Fibroblast of peridontal ligament (primary cell): Measurements from ENCODE around the gene PACRG.
A peak's percentile ranks its signal among the peaks of the same experiment; 100 is the strongest.

Source experiments
- DNase-seq: peaks from one replicate; pipeline ENCODE4 v3.0.0-alpha.2; 2010; ENCODE audit errors: extremely low read depth

PACRG gene

DNA sequence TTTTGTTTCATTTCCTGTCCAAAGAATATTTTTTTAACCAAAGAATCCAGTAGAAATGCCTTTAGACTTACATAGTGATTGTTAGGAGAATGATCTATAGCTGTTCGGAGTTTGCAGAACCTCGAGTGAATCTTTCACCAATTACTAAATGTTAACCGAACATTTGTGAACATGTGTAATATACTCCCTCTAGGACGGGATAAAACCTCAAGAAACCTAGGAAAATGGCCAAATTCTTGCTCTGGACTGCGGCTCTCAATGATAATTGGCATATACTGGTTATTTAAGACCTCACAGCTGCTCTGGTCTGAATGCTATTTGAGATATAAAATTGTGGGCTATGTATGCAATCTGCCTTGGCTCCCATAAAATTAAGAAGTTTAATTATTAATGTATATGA is 137.1 kb downstream of the PACRG start:
- DNase-seq, result no peak

DNA sequence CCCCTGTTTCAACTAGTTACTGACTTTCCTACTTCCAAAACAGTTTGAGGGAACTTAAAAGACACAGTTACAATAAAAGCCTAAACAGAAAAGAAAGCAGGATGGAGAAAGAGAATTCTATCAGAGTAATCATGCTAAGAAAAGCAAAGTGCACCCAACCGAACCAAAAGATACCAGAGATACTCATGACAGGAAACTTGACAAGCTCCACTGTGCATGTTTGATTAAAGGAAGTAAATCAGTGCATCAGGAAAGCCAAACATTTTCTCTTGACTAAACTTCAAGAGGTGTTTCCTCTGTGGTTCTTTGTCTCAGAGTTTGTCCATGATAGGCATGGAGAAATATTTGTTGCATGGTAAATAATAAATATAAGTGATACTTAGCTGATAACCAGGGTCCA is 138.9 kb downstream of the PACRG start:
- no peak for DNase-seq

DNA sequence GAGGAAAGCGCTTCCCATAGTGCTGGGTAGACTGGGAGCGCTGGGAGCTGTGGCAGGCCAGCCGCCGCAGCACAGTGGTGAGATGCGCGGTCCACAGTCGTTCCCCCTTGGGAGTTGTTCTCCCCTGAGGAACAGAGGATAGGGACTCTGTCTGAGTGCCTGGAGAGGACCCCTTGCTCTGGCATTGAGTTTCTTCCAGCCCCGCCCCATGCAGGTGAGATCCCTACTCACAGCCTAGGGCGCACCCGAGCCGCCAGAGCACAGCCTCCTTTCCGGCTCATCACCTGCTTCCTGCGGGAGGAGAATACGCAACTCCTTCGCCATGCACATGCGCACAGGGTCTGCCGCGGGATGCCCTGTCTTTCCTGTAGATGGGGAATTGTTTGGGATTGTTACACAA is 140.6 kb downstream of the PACRG start:
- no peak for DNase-seq

DNA sequence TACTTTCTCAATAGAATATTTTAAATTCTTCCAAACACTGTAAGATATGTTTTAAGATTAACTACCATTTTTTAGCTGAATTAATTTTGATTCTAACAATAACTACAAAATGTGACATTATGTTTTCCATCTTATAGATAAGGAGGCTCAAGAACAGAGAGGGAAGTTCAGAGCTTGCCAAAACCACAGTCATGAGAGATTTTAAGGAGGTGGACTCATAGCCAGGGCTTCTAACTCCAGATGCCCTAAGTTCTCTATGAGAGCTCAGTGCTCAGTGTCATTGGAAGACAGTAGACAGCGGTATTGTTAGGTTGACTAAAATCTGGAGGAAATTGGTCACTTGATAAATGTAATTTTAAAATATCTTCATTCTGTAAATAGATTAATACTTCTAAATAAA is 144.2 kb downstream of the PACRG start:
- no peak for DNase-seq

DNA sequence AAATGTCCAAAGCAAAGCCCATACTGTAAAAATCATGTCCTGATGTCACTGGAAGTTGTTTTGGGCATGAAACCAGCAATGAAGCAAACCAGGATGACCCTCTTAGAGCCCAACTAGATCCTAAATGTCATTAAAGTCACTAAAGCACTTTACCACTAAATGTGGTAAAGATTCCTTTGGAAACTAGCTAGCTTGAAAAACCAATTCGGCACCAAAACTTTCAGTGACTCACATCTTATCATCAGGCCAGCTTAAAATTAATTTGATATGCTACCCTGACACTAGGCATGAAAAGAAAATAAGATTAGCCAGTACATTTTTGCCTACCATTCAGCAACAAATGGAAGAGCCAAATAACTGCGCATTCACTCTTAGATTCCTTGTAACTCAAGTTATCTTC is 145.8 kb downstream of the PACRG start:
- no peak for DNase-seq

DNA sequence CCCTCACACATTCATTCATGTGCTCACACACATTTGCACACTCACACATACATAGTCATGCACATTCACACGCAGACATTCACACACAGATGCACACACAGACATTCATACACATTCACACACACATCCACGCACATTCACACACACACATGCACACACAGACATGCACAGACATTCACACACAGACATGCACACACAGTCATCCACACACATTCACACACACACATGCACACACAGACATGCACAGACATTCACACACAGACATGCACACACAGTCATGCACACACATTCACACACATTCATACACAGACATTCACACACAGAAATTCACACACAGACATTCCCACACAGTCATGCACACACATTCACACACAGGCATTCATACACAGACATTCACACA is 147.3 kb downstream of the PACRG start:
- DNase-seq, result no peak

DNA sequence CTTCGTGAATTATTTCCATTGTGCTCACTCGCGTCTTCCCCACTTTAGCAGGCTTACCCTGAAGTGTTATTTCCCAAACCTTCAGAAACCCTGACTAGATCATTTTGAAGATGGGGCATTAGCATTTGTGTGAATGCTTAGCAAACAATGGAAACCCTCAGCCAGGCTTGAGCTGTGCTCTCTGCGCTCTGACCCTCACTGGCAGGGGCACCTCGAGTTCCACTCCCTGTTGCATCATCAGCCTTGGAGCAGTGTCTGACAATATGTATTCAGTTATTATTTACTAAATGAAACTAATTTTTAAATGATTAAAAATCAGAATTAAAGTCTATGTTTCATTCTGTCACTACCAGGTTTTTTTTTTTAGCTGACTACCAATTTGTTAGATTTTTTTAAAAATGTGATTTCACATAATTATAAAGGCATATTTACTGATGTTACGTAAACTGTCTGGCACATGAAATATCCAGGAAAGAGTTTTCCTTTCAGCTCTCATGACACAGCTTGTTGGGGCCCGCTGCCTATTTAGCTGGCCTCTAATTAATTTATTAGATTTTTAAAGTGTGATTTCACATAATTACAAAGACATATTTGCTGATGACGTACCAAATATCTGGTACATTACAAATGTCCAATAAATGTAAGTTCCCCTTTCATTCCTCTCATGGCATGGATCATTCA is 155.2 kb downstream of the PACRG start:
- no peak for DNase-seq

DNA sequence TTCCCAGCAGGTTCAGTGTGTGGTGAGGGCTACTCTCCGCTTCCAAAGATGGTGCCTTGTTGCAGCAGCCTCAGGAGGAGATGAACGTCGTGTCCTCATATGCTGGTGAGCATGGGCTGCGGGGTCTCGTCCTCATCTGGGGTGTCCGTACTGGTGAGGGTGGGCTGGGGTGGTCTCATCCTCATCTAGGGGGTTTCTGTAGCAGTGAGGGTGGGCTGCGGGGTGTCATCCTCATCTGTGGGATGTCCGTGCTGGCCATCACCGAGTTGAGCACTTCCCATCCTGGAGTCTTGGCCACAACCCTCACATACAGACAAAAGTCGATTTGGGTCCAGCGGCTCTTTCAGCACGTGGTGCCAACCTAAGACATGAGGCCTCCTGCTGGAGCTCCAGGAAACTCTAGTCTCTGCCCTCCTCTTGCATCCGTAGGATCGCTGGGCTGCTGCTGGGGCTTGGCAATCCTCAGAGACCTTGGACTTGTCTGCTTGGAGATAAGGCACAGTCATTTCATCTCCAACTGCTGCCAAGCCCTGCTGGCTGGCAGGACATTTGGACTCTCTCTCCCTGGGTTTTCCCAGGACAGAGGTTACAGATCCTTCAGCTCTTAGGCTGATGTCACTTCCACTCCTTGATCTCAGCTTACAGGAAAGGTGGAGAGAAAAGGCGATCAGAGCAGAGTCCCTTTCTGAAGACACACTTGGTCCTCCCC is 160.4 kb downstream of the PACRG start:
- no peak for DNase-seq

DNA sequence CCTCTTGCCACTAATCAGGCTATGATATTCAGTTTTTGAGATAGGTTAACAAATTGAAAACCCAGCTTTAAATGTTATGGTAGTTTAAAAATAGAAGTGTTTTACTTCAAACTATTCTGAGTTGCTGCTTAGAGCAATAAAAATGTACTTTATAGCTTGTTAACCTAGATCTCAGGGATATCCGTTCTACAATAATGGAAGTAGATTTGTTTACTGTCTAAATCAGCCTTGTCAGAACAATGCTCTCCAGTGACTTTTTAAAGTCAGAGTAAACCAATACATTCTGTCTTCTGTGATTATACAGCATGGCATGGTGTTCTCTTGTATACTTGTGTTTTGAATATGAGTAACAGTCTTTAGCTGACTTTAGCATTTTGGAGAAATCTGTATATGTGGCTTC is 161.5 kb downstream of the PACRG start:
- no peak for DNase-seq

DNA sequence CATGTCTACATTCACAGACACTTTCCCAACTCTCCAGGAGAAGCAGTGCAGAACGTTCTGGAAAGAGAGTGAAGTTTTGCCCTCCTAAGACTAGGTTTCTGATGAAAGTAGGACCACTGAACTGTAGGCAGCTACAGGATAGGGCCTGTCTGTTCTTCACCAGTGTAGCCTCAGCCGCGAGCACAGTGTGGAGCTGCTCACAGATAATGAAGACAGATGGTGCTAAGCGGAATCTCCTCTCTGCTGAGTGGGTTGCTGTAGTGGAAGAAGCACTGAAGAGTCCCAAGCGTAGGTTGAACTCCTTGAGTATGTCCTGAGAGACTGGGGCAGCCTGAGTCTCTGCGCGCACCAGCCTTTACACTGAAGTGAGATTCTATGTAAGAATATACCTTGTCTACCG is 170.2 kb downstream of the PACRG start:
- DNase-seq, result no peak

DNA sequence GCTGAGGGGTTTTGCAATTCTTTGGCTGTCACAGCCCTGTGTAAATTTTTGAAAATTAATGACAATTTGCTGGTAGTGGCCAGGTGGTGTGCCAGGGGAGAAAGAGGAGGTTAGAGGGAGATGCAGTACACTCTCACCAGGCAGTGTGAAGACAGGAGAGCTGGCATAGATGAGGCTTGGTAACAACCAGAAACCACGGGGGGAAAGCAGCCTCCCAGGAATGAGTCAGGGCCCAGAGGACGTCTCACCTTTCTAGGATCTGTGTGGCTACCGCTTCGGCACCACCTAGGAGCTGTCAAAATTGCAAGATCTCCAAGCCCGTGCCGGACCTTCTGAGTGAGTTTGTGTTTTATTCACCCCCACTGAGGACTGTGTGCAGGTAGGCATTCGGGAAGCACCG is 171.4 kb downstream of the PACRG start:
- no peak for DNase-seq

DNA sequence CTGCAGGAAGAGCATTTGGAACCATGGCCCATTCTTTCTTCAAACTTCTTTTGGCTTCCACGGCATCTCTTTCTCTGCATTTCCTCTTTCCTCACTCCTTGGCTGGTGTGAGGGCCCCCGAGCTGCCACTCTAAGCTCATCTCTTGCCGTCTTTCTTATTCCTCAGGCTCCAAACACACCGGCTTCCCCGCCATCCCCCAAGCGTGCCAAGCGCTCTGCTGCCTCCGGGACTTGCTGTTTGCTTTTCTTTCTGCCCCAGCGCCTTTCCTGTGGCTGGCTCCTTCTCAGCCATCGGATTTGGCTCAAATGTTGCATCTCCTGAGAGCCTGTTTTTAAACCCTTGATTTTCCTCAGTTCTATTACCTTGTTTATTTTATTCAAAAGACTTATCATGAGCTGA is 172.7 kb downstream of the PACRG start:
- DNase-seq, result no peak

DNA sequence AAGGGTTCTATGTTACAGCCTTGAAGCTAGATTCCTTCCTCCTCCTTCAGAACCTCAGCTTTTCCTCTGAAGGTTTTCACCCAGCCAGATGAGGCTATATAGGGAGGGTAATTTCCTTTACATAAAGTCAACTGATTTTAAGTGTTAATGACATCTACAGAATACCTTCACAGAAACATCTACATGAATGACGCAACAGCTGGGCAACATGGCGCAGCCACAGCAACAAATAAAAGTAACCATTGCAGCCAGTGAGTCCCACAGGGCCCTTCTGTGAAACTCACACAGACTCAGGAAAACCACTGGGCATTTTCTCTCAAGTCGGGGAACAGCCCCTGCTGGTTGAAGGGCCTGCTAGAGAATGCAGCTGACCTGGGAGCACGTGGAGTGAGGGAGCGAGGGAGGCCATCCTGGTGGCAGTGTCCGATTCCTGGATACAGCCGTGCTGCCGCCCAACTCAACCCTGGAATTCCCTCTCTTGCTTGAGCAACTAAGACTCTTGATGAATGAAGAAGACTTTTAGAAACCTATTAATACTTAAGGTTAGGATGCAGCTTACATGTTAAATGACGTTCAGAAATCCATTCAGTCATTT is 176.4 kb downstream of the PACRG start:
- DNase-seq, result no peak

DNA sequence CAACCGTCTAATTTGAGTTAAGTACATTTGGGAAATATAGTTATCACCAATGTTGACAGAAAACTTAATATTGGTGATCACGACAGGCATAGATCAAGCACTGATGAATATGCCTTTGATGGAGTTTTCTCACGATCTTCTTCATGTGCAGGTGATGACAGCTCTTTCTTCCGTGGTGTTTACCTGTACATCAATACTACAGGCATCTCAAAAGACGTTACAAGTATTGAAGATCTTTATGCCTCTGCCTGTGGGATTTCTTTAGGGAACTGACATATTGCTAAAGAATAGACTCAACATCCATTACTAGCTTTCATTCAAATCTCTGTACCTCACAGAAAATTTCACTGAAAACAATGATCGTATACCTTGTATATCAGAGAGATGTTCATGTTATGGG is 178.7 kb downstream of the PACRG start:
- DNase-seq, result no peak

DNA sequence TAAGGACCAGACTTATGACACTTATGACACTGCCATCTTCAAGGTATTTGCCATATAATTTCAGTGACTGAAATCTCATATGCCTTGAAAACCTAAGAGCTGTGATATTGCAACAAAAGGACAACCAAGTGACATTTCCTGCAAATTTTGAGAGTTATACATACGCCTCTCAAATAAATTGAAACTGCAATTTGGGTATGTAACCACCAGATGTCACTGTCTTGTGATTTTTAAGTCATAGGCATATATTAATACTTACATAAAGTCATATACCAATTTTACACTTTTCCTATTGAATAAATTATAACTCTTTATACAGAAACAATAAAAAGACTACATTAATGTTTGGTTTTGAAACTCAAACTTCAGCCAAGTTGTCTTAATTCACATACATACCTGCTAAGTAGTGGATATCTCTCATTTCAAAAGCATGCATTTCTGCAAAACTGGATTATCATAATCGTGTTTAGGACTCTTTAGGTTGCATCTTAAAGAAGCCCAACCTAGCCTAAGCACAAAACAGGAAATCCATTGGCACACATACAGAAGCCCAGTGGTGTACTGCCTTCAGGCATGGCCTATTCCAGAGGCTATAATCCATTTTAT is 180.2 kb downstream of the PACRG start:
- peak; percentile 50 for DNase-seq

DNA sequence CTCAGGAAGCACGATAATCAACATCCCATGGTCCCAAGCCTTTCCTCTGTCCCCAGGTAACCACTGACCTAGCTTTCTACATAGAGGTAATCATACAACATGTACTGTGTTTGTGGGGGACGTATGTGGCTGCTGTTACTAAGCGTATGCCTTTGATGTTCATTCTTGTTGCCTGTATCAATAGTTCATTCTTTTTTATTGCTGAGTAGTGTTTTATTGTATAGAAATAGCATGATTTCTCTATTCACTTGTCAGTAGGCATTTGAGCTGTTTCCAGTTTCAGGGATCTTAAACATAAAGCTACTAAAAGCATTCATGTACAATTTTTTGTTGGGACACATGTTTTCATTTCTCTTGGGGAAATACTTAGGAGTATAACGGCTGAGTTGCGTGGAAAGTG is 185.4 kb downstream of the PACRG start:
- no peak for DNase-seq

DNA sequence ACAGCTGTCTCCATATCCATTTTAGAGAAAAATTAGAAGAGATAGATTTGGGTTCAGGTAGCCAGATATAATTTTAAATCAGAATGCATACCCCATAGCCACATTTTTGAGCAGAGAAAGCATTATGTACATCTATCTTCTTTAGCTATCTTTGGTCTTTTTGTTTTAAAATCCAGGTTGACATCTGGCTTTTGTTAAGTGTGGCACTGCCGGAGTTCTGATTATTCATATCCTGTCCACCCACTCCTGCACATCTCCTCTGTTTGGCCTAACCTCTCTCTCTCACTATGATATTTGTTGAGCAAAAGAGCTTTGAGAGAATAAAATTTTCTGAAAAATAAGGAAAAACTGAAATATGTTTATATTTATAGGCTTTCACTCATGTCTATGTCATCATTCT is 189.7 kb downstream of the PACRG start:
- DNase-seq, result peak; percentile 14

DNA sequence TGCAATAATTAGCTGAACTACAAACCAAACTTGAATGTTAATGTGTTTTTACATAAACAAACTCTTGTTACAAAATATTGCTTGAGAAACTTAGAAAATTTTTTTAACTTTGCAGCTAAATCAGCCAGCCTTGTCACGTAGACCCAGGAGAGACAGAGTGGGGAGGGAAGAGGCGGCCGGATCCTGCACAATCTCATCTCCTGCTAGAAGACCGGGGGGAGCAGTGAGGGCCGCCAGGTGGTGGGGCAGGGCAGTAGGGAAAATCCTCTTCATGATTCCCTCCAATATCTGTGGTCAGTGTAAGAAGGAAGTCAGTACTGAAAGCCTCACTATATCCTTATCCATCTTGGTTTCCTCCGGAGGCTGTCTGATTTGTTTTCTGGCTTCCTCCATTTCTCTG is 193.3 kb downstream of the PACRG start:
- no peak for DNase-seq

DNA sequence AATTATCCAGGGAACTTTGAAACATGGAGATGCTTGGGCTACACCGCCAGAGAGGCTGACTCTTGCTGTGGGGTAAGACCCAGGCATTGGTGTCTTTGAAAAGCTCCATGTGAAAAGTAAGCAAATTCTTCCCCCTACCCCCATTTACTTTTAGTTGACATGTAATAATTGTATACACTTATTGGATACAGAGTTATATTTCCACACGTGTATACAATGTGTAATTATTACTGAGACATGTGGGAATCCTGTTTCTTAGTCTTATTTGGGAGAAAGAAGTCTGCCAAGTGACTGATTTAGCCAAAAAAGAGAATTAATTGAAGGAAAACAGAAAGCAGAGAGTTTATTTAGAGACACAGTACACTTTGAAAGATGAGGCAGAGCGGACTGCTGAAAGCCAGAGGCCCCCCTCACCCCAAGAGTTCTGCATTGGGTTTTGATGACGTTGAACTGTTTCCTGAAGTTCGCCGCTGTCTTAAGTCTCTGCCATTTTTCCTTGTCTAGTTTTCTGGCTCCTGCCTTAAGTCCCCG is 193.8 kb downstream of the PACRG start:
- DNase-seq, result no peak

DNA sequence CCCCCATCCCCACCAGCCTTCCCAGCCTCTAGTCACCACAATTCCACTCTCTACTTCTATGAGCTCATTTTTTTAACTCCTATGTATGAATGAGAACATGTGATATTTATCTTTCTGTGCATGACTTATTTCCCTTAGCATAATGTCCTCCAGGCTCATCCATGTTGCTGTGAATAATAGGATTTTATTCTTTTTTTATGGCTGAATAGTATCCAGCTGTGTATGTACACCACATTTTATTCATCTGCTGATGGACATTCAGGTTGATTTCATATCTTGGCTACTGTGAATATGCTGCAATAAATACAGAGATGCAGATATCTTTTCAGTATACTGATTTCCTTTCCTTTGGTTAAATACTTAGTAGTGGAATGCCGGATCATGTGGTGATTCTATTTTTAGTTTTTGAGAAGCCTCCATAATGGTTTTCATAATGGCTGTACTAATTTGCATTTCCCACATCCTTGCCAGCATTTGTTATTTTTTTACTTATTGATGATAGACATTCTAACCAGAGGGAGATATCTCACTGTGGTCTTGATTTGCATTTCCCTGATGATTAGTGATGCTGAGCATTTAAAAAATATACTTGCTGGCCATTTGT is 194.9 kb downstream of the PACRG start:
- no peak for DNase-seq

DNA sequence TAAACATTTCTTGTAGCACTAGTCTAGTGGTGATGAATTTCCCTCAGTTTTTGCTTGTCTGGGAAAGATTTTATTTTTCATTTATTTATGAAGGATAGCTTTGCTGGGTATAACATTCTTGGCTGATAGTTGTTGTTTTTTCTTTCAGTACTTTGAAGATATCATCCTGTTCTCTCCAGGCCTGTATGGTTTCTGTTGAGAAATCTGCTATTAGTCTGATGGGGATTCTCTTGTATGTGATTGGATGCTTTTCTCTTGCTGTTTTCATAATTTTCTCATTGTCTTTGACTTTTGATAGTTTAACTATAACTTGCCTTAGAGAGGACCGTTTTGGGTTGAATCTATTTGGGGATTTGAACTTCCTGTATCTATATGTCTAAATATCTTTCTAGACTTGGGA is 207.1 kb downstream of the PACRG start:
- DNase-seq, result no peak

DNA sequence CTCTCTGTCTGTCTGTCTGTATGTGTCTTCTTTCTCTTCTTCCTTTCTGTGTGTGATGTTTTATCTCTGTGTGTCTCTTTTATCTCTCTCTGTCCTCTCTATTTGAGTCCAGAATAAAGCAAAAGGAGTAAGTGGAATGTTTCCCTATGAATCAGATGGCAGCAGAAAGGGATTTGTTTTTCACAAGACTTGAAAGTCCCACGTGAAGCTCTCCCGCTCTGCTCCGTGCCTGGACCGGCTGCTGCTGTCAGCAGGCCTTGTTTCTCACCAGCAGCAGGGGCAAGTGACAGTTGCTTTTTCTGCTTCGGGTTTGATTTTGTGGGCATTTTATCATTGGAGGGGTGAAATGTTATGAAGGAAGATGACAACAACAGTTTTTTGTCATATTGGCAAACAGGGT is 212.7 kb downstream of the PACRG start:
- no peak for DNase-seq
